A673 (cell line): ENCODE measurements around the gene CCDC170.

Experiments
- EZH2 ChIP-seq: fragments of 200-600 bp; sonication (generic); IDR thresholded peaks from 2 replicates; pipeline ENCODE4 v1.6.1; 2017; ENCODE audit warnings: borderline replicate concordance, low read depth, mild to moderate bottlenecking, mixed read lengths, antibody characterized with exemption, low read length; ENCODE audit not compliant: poor library complexity, severe bottlenecking
- TF ChIP-seq, protein P1 (sequence below): fragments of 300-800, 200-600 bp; sonication (generic); conservative IDR thresholded peaks from 2 replicates; pipeline ENCODE4 v1.5.1; 2017; ENCODE audit warnings: low read depth, mild to moderate bottlenecking, antibody characterized with exemption, low read length, moderate library complexity, mixed read lengths

GRCh38 chr6:151624071-151624470 is 130.3 kb downstream of the CCDC170 start:
- TF ChIP-seq, protein P1, sequence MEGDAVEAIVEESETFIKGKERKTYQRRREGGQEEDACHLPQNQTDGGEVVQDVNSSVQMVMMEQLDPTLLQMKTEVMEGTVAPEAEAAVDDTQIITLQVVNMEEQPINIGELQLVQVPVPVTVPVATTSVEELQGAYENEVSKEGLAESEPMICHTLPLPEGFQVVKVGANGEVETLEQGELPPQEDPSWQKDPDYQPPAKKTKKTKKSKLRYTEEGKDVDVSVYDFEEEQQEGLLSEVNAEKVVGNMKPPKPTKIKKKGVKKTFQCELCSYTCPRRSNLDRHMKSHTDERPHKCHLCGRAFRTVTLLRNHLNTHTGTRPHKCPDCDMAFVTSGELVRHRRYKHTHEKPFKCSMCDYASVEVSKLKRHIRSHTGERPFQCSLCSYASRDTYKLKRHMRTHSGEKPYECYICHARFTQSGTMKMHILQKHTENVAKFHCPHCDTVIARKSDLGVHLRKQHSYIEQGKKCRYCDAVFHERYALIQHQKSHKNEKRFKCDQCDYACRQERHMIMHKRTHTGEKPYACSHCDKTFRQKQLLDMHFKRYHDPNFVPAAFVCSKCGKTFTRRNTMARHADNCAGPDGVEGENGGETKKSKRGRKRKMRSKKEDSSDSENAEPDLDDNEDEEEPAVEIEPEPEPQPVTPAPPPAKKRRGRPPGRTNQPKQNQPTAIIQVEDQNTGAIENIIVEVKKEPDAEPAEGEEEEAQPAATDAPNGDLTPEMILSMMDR, result no peak
- no peak for TF ChIP-seq EZH2
